SJSA1 (cell line): Measurements from ENCODE around the gene BAZ2B. TPM values are rescaled to one million over a fixed set of nuclear protein-coding genes. Genes with fewer than 3 reads are reported as not detected.

Source experiments
- DNase-seq, 2 experiments: peaks; one replicate each; pipeline ENCODE4 v3.0.0-alpha.2; 2015 to 2020; ENCODE audit warnings: low spot score in 2 of 2, low read depth in 1 of 2
- H3K27ac ChIP-seq: fragments of 250-450 bp; sonication (Bioruptor Pico); 2 replicates; pipeline ENCODE4 v1.5.1; 2020; ENCODE audit warnings: mild to moderate bottlenecking, moderate library complexity
- H3K27me3 ChIP-seq: fragments of 250-450 bp; sonication (Bioruptor Pico); replicated peaks from 2 replicates; pipeline ENCODE4 v1.5.1; 2020; ENCODE audit warnings: mild to moderate bottlenecking, moderate library complexity
- H3K36me3 ChIP-seq: fragments of 250-450 bp; sonication (Bioruptor Pico); 2 replicates; pipeline ENCODE4 v1.5.1; 2020; ENCODE audit warnings: mild to moderate bottlenecking
- H3K4me1 ChIP-seq: fragments of 250-450 bp; sonication (Bioruptor Pico); replicated peaks from 2 replicates; pipeline ENCODE4 v1.6.1; 2021; ENCODE audit warnings: mild to moderate bottlenecking
- H3K4me3 ChIP-seq: fragments of 250-450 bp; sonication (Bioruptor Pico); 2 replicates; pipeline ENCODE4 v1.5.1; 2020; ENCODE audit warnings: mild to moderate bottlenecking
- H3K9me3 ChIP-seq: fragments of 250-450 bp; sonication (Bioruptor Pico); replicated peaks from 2 replicates; pipeline ENCODE4 v1.5.1; 2020; ENCODE audit warnings: mild to moderate bottlenecking
- total RNA-seq: library from RNA; depleted of rRNA; stranded (reverse); fragments of >200 nt; shearing (Covaris generic); gene quantifications from 2 replicates; pipeline ENCODE4 v1.2.3, GENCODE V29; 2014

Gene BAZ2B
- total RNA-seq, 1 experiment from 2014 or later, result 15.0 TPM

GRCh38 chr2:159449504-159450124 is 166.7 kb downstream of the BAZ2B start:
- Histone ChIP-seq H3K27me3 (no peaks in the 10 kb centered on the region), H3K27ac (no peak overlapping the region), H3K9me3 (no peaks in the 10 kb centered on the region), H3K36me3 (no peaks in the 10 kb centered on the region), H3K4me1 (no peaks in the 10 kb centered on the region), H3K4me3 (no peak overlapping the region)
- no peak for DNase-seq

- Histone ChIP-seq H3K4me3 (no peak overlapping the region), H3K9me3 (no peaks in the 10 kb centered on the region), H3K27me3 (no peaks in the 10 kb centered on the region), H3K36me3 (no peaks in the 10 kb centered on the region), H3K4me1 (no peaks in the 10 kb centered on the region), H3K27ac (no peak overlapping the region)
- DNase-seq, result no peak
These were observed 169.5 kb downstream of the BAZ2B start for GRCh38 chr2:159446817-159447216.

- Histone ChIP-seq H3K36me3 (no peaks in the 10 kb centered on the region), H3K4me3 (no peak overlapping the region), H3K27me3 (no peaks in the 10 kb centered on the region), H3K27ac (no peak overlapping the region), H3K4me1 (no peaks in the 10 kb centered on the region), H3K9me3 (no peaks in the 10 kb centered on the region)
- no peak for DNase-seq
These were observed 170.1 kb downstream of the BAZ2B start for GRCh38 chr2:159446201-159446600.

GRCh38 chr2:159445307-159445706 is 171.0 kb downstream of the BAZ2B start:
- Histone ChIP-seq H3K36me3 (no peaks in the 10 kb centered on the region), H3K9me3 (no peaks in the 10 kb centered on the region), H3K27me3 (no peaks in the 10 kb centered on the region), H3K27ac (no peak overlapping the region), H3K4me1 (no peaks in the 10 kb centered on the region), H3K4me3 (no peak overlapping the region)
- DNase-seq, result no peak

- DNase-seq, result no peak
- no peaks in the 10 kb centered on the region for H3K9me3 ChIP-seq
- H3K4me3 ChIP-seq, result no peak overlapping the region
These were observed 171.6 kb downstream of the BAZ2B start for GRCh38 chr2:159444754-159445153.

GRCh38 chr2:159442159-159442852 is 174.0 kb downstream of the BAZ2B start:
- no peak overlapping the region for H3K4me3 ChIP-seq
- H3K4me1 ChIP-seq, result no peaks in the 10 kb centered on the region
- H3K36me3 ChIP-seq, result no peaks in the 10 kb centered on the region
- no peak overlapping the region for H3K27ac ChIP-seq
- H3K27me3 ChIP-seq, result no peaks in the 10 kb centered on the region
- DNase-seq, result no peak
- no peaks in the 10 kb centered on the region for H3K9me3 ChIP-seq

More at GRCh38 chr2:159444754-159445153, 171.6 kb downstream of the BAZ2B start:
- Histone ChIP-seq H3K27me3 (no peaks in the 10 kb centered on the region), H3K4me1 (no peaks in the 10 kb centered on the region), H3K27ac (no peak overlapping the region), H3K36me3 (no peaks in the 10 kb centered on the region)

GRCh38 chr2:159441182-159441581 is 175.2 kb downstream of the BAZ2B start:
- Histone ChIP-seq H3K36me3 (no peaks in the 10 kb centered on the region), H3K4me1 (no peaks in the 10 kb centered on the region), H3K4me3 (no peak overlapping the region), H3K9me3 (no peaks in the 10 kb centered on the region), H3K27ac (no peak overlapping the region), H3K27me3 (no peaks in the 10 kb centered on the region)
- no peak for DNase-seq

- DNase-seq, result no peak
- Histone ChIP-seq H3K27me3 (no peaks in the 10 kb centered on the region), H3K36me3 (no peaks in the 10 kb centered on the region)
These were observed 176.9 kb downstream of the BAZ2B start for GRCh38 chr2:159439421-159439820.

GRCh38 chr2:159438720-159439353 is 177.5 kb downstream of the BAZ2B start:
- H3K27me3 ChIP-seq, result no peaks in the 10 kb centered on the region
- no peaks in the 10 kb centered on the region for H3K4me1 ChIP-seq
- no peak overlapping the region for H3K27ac ChIP-seq
- H3K36me3 ChIP-seq, result no peaks in the 10 kb centered on the region
- no peak for DNase-seq
- H3K9me3 ChIP-seq, result no peaks in the 10 kb centered on the region
- H3K4me3 ChIP-seq, result no peak overlapping the region

More at GRCh38 chr2:159439421-159439820, 176.9 kb downstream of the BAZ2B start:
- H3K9me3 ChIP-seq, result no peaks in the 10 kb centered on the region
- H3K4me1 ChIP-seq, result no peaks in the 10 kb centered on the region
- no peak overlapping the region for H3K27ac ChIP-seq
- H3K4me3 ChIP-seq, result no peak overlapping the region

- no peaks in the 10 kb centered on the region for H3K4me1 ChIP-seq
- H3K27me3 ChIP-seq, result no peaks in the 10 kb centered on the region
- no peak overlapping the region for H3K4me3 ChIP-seq
These were observed 178.1 kb downstream of the BAZ2B start for GRCh38 chr2:159438284-159438683.

GRCh38 chr2:159432610-159433009 is 183.7 kb downstream of the BAZ2B start:
- DNase-seq, result no peak
- Histone ChIP-seq H3K27me3 (no peaks in the 10 kb centered on the region), H3K27ac (no peak overlapping the region), H3K4me1 (no peaks in the 10 kb centered on the region), H3K4me3 (no peak overlapping the region), H3K36me3 (no peaks in the 10 kb centered on the region), H3K9me3 (no peaks in the 10 kb centered on the region)

More at GRCh38 chr2:159438284-159438683, 178.1 kb downstream of the BAZ2B start:
- DNase-seq, result no peak
- Histone ChIP-seq H3K36me3 (no peaks in the 10 kb centered on the region), H3K27ac (no peak overlapping the region), H3K9me3 (no peaks in the 10 kb centered on the region)

- Histone ChIP-seq H3K4me3 (no peak overlapping the region), H3K4me1 (no peaks in the 10 kb centered on the region), H3K9me3 (no peaks in the 10 kb centered on the region), H3K27me3 (no peaks in the 10 kb centered on the region), H3K27ac (no peak overlapping the region), H3K36me3 (no peaks in the 10 kb centered on the region)
- no peak for DNase-seq
These were observed 189.3 kb downstream of the BAZ2B start for GRCh38 chr2:159427048-159427447.

- no peak for DNase-seq
- Histone ChIP-seq H3K9me3 (no peaks in the 10 kb centered on the region), H3K27me3 (no peaks in the 10 kb centered on the region), H3K27ac (no peak overlapping the region), H3K4me3 (no peak overlapping the region), H3K36me3 (no peaks in the 10 kb centered on the region), H3K4me1 (no peaks in the 10 kb centered on the region)
These were observed 196.9 kb downstream of the BAZ2B start for GRCh38 chr2:159419403-159419802.

- DNase-seq, result no peak
- H3K27ac ChIP-seq, result no peak overlapping the region
- no peaks in the 10 kb centered on the region for H3K9me3 ChIP-seq
- H3K4me3 ChIP-seq, result no peak overlapping the region
- no peaks in the 10 kb centered on the region for H3K4me1 ChIP-seq
- 0 out of 2 replicates have a peak, but pooled peaks cover 3% of the 10 kb centered on the region for H3K36me3 ChIP-seq
- no peaks in the 10 kb centered on the region for H3K27me3 ChIP-seq
These were observed 204.9 kb downstream of the BAZ2B start for GRCh38 chr2:159411460-159411859.
